Endodermal cell (in vitro differentiated cells): ENCODE measurements around the gene FHAD1. TPM values are rescaled to one million over a fixed set of nuclear protein-coding genes. Genes with fewer than 3 reads are reported as not detected.

Source experiments
- DNase-seq: peaks from one replicate; pipeline ENCODE4 v3.0.0-alpha.2; 2017
- H3K27ac ChIP-seq: 2 replicates; pipeline ENCODE4 v1.5.1; 2013; ENCODE audit warnings: mild to moderate bottlenecking, low read depth, low read length, moderate library complexity
- H3K27me3 ChIP-seq: 2 replicates; pipeline ENCODE4 v1.6.1; 2013; ENCODE audit warnings: mild to moderate bottlenecking, low read length, moderate library complexity; ENCODE audit not compliant: insufficient read depth, control insufficient read depth, poor library complexity, severe bottlenecking
- H3K36me3 ChIP-seq: 2 replicates; pipeline ENCODE4 v1.7.0; 2013; ENCODE audit warnings: mild to moderate bottlenecking, low read length, moderate library complexity; ENCODE audit not compliant: control insufficient read depth, insufficient read depth
- H3K4me1 ChIP-seq: one replicate; pipeline ENCODE4 v1.7.0; 2013; ENCODE audit warnings: low read length; ENCODE audit not compliant: control insufficient read depth, insufficient read depth
- H3K4me3 ChIP-seq: 2 replicates; pipeline ENCODE4 v1.5.1; 2013; ENCODE audit warnings: mild to moderate bottlenecking, low read length, moderate library complexity
- H3K9ac ChIP-seq: 2 replicates; pipeline ENCODE4 v1.6.1; 2013; ENCODE audit warnings: mild to moderate bottlenecking, low read length, moderate library complexity; ENCODE audit not compliant: poor library complexity, severe bottlenecking; ENCODE audit errors: extremely low read depth
- H3K9me3 ChIP-seq: 2 replicates; pipeline ENCODE4 v1.6.1; 2013; ENCODE audit warnings: mild to moderate bottlenecking, low read length, moderate library complexity; ENCODE audit not compliant: control insufficient read depth
- H3K27ac Mint-ChIP-seq: 2 replicates; pipeline ENCODE4 v1.8.0; 2020; ENCODE audit warnings: mixed read lengths
- H3K27me3 Mint-ChIP-seq: 2 replicates; pipeline ENCODE4 v1.8.0; 2021; ENCODE audit warnings: mild to moderate bottlenecking, mixed read lengths; ENCODE audit not compliant: insufficient read depth
- H3K36me3 Mint-ChIP-seq: 2 replicates; pipeline ENCODE4 v1.8.0; 2020; ENCODE audit warnings: low read depth, mixed read lengths
- H3K4me1 Mint-ChIP-seq: 2 replicates; pipeline ENCODE4 v1.8.0; 2020; ENCODE audit warnings: mixed read lengths
- H3K4me3 Mint-ChIP-seq: 2 replicates; pipeline ENCODE4 v1.8.0; 2020; ENCODE audit warnings: mild to moderate bottlenecking, moderate library complexity, mixed read lengths
- H3K9me3 Mint-ChIP-seq: 2 replicates; pipeline ENCODE4 v1.8.0; 2020; ENCODE audit warnings: mild to moderate bottlenecking, mixed read lengths
- WGBS, 2 experiments: methylation state at CpG; one replicate each; pipeline versions ENCODE4 v1.1.5 to v1.1.7; 2013; ENCODE audit warnings: missing lambda C conversion rate in 2 of 2, mixed read lengths in 1 of 2; ENCODE audit not compliant: insufficient coverage in 1 of 2, insufficient read length in 1 of 2; 5-methylcytosine and 5-hydroxymethylcytosine counted together
- total RNA-seq, 2 donors: library from RNA; stranded (reverse); fragmentation: NEBNext Ultra II Directional in 1 of 2; extraction: Animal tissue kit (Norgen Biotek cat#: 25700) in 1 of 2; gene quantifications; 2 replicates in 1 of 2; 3 replicates in 1 of 2; pipeline ENCODE4 v1.2.1, GENCODE V29; 2021
- TF ChIP-seq, protein P1 (sequence below): fragments of 200-600 bp; sonication (generic); conservative IDR thresholded peaks from 2 replicates; pipeline ENCODE4 v1.5.0; 2021; ENCODE audit warnings: antibody characterized with exemption, mild to moderate bottlenecking

Gene FHAD1
- total RNA-seq, 2 donors from 2014 or later = 2.9 to 3.6 TPM

DNA sequence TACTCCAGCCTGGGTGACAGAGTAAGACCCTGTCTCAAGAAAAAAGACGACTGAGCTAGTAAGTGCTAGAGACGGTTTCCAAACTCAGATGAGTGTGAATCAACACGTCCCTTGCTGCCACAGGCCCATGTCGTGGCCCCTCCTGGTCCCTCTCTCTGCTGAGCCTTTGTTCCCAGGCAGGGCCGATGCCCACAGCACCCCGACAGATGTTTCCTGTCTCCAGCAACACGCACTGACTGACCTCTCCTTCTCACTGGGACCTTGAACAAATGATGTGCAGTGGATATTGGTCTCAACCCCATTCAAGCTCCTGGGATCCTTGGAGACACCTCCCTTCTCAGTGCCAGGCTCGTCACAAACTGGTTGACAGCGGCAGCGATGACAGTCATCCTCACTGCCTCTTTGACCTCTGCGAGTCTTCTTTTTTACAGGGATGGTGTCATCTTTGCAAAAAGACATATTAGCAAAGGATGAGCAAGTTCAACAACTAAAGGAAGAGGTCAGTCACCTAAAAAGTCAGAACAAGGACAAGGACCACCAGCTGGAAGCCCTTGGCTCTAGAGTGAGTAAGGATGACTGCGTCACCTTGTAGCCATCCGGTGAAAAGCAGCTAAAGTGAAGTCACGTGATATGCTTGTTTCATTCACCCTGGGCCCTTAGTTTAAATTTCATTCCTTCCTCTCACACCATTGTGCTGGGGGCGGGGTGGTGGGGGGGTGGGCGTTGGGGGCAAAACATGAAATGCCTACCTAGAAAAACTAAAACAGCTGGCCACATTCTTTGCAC is 65.8 kb downstream of the FHAD1 start:
- WGBS, 2 experiments = 90 to 92% methylated on average over 11 to 14 of the region's 16 CpGs
- Histone ChIP-seq H3K27ac (no peak overlapping the region), H3K9me3 (no peaks in the 10 kb centered on the region), H3K4me1 (no peaks in the 10 kb centered on the region), H3K36me3 (no peaks in the 10 kb centered on the region), H3K27me3 (no peaks in the 10 kb centered on the region), H3K4me3 (no peak overlapping the region), H3K9ac (no peak overlapping the region)
- peaks cover 3% of the 10 kb centered on the region for H3K4me1 Mint-ChIP-seq
- TF ChIP-seq, protein P1, sequence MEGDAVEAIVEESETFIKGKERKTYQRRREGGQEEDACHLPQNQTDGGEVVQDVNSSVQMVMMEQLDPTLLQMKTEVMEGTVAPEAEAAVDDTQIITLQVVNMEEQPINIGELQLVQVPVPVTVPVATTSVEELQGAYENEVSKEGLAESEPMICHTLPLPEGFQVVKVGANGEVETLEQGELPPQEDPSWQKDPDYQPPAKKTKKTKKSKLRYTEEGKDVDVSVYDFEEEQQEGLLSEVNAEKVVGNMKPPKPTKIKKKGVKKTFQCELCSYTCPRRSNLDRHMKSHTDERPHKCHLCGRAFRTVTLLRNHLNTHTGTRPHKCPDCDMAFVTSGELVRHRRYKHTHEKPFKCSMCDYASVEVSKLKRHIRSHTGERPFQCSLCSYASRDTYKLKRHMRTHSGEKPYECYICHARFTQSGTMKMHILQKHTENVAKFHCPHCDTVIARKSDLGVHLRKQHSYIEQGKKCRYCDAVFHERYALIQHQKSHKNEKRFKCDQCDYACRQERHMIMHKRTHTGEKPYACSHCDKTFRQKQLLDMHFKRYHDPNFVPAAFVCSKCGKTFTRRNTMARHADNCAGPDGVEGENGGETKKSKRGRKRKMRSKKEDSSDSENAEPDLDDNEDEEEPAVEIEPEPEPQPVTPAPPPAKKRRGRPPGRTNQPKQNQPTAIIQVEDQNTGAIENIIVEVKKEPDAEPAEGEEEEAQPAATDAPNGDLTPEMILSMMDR = no peak
- peaks cover 12% of the 10 kb centered on the region for H3K27me3 Mint-ChIP-seq
- no peaks in the 10 kb centered on the region for H3K36me3 Mint-ChIP-seq
- no peak overlapping the region for H3K4me3 Mint-ChIP-seq
- H3K9me3 Mint-ChIP-seq = peaks cover 9% of the 10 kb centered on the region
- no peak for DNase-seq
- no peak overlapping the region for H3K27ac Mint-ChIP-seq

DNA sequence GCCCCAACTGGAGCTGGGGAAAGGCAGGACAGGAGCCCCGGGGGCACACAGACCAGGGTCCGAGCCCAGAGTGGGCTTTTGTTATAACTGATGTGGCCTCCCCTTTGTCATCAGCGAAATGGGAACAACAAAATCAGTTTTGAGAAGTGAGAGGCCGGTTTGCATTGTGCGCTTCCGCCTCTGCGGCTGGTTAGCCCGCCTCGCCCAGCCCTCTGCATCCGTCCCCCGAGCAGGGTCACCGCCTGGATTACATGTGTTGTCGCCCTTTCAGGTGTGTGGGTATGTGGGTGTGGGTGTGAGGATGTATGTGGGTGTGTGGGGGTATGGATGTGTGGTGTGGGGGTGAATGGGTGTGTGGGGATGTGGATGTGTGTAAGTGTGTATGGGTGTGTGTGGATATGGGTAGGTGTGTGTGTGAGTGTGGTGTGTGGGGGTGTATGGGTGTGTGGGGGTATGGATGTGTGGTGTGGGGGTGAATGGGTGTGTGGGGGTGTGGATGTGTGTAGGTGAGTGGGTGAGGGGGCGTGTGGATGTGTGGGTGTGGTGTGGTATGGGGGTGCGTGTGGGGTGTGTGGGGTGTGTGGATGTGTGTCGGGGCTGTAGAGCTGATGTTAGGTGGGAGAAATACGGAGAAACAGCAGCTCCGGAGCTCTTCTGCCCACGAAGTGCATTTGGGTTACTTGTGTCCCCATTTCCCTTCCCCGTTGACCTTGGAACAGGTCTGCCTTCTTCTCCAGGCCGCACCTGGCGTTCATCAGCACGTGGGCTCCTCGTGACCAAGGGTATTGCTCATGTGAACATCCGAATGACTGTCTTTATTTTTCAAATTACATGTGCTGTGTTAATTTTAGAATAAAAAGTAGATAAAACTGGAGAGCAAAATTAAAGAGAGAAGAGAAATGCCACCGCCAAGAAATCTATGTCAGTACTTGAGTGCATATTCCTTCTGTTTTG is 67.6 kb downstream of the FHAD1 start:
- Histone ChIP-seq H3K27ac (no peak overlapping the region), H3K4me3 (no peak overlapping the region), H3K9ac (no peak overlapping the region), H3K27me3 (no peaks in the 10 kb centered on the region), H3K4me1 (no peaks in the 10 kb centered on the region), H3K9me3 (no peaks in the 10 kb centered on the region), H3K36me3 (no peaks in the 10 kb centered on the region)
- no peak overlapping the region for H3K4me3 Mint-ChIP-seq
- H3K27me3 Mint-ChIP-seq = peaks cover 10% of the 10 kb centered on the region
- no peaks in the 10 kb centered on the region for H3K36me3 Mint-ChIP-seq
- DNase-seq = no peak
- 89 to 93% methylated on average over 8 to 26 of the region's 26 CpGs for WGBS, 2 experiments
- no peaks in the 10 kb centered on the region for H3K9me3 Mint-ChIP-seq
- TF ChIP-seq, protein P1 = no peak
- peaks cover 3% of the 10 kb centered on the region for H3K4me1 Mint-ChIP-seq
- no peak overlapping the region for H3K27ac Mint-ChIP-seq

DNA sequence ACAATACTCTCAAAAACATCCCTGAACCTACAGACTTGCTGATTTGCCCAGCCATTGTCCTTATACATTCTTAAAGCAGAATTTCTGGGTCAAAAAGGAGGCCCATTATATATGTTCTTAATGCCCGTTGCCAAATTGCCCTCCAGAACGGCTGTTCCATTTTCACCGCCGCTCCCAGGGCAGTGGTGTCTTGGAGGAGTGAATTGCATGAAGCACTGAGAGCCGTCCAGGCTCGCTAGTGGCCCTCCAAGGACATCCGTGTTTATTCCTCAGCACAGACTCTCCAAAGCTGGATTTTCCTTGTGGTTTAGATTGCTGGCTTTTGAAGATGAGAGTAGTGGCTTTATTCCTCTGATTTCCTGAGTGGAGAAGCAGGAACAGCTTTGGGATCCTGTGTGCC is 68.8 kb downstream of the FHAD1 start:
- Histone ChIP-seq H3K9ac (no peak overlapping the region), H3K4me1 (no peaks in the 10 kb centered on the region), H3K4me3 (no peak overlapping the region), H3K9me3 (no peaks in the 10 kb centered on the region), H3K27me3 (no peaks in the 10 kb centered on the region), H3K36me3 (no peaks in the 10 kb centered on the region), H3K27ac (no peak overlapping the region)
- peaks cover 11% of the 10 kb centered on the region for H3K27me3 Mint-ChIP-seq
- H3K4me3 Mint-ChIP-seq = no peak overlapping the region
- no peak overlapping the region for H3K27ac Mint-ChIP-seq
- peaks cover 3% of the 10 kb centered on the region for H3K4me1 Mint-ChIP-seq
- H3K9me3 Mint-ChIP-seq = peaks cover 2% of the 10 kb centered on the region
- TF ChIP-seq, protein P1 = no peak
- no peaks in the 10 kb centered on the region for H3K36me3 Mint-ChIP-seq
- DNase-seq = no peak
- 80 to 84% methylated on average over 7 of the region's 7 CpGs for WGBS, 2 experiments
